GM21619 (cell line): ENCODE data around the gene BRD9.
"Not testable (repeated sequence)": the region's sequence is repeated elsewhere in the genome, so short reads cannot be mapped to it uniquely, and the experiment has no call there.

Experiments
- ATAC-seq: cut with Tn5 transposase; IDR thresholded peaks from one replicate; pipeline ENCODE4 v1.9.1; 2021; ENCODE audit not compliant: unreplicated experiment

The BRD9 gene

DNA sequence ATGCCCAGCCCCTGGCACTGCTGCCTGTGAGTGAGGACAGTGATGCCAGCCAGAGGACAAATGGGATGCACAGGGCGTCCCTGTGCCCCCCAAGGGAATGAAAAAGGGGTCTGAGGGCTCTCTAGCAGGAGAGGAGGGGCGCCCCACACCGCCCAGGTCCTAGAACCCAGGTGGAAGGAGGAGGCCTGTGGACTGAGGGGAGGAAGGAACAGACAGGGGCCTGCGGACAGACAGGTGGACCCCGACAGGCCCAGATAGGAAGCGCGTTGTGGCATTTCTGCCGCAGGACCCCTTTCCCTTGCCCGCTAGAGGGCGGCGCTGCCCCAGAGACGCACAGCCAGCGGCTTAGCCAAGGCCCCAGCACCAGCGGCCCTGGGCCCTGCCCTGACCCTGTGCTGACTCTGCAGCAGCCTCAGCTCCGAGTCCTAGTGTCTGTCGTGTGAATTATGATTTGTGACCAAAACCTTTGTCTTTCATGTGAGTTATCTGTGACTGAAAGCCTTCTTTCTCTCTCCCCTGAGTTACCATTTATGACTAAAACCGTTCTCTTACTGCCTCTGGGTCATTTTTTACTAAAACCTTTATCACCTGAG lies 30.8 kb upstream of the BRD9 start:
- ATAC-seq, result peak; percentile 79

DNA sequence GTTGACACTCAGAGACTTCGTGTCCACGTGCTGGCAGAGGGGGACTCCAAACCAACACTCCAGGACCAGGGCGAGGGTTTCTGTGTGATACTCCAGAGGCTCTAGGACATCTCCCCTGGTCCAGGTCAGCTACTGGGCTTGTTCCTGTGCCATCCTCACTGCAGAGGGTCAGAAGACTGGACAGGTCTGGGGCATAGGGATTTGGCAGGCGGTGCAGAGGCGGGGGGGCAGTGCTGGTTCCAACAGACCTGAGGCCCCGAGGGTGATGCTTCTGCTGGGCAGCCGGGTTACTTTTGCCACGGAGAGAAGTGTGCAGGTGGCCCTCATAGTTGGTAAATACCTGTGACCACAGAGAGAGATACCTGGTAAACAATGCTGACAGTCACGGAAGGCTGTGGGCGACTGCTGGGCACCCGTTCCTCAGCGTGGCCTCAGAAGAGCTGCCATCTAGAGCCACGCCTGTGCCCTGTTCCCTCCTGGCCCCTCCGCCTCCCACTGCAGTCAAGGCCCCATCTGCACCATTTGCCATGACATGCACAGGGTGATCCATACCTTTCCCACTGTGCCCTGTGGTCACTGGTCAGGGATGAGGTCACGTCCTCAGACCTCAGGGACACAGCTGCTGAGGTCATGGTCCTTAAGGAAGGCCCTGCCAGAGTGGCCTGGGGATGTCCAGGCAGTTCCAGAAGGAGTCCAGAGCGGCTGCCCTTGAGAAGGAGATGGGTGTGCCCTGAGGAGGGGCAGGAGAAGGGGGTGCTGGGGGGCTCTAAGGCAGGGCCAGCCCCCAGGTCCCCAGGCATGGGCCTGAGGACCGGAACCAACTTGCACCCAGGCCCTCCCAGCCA lies 30.1 kb upstream of the BRD9 start:
- ATAC-seq, result no peak

DNA sequence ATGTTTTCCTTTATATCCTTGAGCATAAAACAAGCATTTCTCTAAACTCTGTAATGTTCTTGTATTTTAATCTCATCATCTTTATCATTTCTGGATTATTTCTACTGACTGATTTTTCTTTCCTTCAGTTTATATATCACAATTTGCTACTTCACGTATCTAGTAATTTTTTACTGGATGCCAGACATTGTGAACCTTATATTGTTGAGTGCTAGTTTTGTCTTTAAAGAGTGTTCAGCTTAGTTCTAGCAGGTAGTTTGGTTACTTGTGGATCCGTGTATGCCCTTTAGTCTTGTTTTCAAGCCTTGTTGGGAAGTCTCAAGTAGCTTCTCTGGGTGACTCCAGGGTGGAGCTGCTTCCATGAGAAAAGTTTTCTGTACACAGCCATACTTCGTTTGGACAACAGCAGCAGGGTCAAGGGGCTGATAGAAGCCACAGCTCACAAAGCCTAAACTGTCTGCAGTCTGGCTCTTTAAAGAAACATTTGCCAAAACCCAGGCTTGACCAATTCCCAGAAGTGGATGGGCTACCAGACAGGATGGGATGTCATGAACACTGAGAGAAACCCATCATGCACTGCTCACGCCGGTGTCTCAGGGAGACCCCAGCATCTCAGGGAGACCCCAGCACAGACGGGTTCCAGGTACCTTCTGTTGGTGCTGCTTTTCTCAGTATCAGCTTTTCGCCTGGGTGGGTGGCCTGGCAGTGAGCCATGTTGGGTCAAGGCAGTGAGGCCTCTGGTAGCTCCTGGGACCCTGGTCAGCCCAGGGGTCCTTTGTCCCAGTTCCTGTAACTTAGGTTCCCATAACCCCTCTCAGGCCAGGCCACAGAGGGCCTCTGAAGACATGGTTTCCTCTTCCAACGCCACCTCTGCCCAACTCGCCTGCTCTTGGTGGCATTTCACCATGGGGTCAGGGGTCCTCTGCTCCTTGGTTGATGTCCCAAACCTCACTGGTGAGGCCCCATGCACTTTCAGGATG lies 29.1 kb upstream of the BRD9 start:
- no peak for ATAC-seq

DNA sequence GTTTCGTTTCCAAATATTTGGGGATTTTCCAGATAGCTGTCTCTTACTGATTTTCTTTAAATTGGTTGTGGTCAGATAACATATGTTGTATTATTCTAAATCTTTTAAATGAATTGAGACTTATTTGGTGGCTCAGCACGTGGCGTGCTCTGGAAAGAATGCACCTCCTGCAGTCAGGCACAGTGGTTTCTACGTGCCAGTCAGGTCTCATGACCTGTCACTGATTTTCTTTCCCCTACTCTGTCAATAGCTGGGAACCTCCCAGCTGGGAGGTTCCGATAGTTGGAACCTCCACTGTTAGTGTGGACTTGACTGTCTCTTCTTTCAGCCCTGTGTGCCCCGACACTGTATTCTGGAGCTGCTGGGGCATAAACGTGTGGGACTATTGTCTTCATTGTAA lies 27.7 kb upstream of the BRD9 start:
- ATAC-seq, result no peak

DNA sequence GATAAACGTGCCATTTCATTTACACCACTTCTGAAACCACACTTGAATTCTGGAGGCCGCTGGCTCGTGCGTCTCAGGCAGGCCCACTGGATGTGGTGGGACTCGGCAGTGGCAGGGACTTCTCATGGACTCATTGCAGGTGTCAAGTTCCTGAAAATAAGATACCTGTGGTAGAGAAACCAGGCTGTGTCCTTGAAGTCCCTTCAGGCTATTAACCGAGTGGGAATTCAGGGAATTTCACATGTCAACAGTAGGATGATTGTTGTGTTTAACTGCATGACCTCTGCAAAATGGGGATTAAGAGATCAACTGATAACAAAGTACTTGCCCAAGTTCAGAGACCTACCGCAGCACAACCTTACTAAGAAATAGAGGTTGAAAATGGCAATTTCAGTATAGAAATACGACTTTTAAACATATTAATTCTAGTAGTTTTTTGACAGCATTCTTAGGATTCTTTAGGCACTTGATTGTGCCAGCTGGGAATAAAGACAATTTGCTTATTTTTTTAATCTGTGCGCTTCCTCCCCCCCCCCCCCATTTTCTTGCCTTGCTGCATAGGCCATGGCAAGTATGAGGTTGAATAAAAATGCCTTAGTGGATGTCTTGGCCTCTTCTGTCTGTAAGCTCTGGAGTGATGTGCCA lies 26.9 kb upstream of the BRD9 start:
- no peak for ATAC-seq

DNA sequence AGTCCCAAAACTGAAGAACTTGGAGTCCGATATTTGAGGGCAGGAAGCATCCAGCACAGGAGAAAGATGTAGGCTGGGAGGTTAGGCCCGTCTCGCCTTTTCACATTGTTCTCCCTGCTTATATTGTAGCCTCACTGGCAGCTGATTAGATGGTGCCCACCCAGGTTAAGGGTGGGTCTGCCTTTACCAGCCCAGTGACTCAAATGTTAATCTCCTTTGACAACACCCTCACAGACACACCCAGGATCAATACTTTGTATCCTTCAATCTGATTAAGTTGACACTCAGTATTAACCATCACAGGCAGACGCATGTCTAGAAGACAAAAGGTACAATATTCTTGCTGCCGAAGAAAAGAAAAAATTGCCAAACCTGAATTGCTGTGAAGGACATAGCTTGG lies 26.1 kb upstream of the BRD9 start:
- ATAC-seq, result not testable (repeated sequence)

DNA sequence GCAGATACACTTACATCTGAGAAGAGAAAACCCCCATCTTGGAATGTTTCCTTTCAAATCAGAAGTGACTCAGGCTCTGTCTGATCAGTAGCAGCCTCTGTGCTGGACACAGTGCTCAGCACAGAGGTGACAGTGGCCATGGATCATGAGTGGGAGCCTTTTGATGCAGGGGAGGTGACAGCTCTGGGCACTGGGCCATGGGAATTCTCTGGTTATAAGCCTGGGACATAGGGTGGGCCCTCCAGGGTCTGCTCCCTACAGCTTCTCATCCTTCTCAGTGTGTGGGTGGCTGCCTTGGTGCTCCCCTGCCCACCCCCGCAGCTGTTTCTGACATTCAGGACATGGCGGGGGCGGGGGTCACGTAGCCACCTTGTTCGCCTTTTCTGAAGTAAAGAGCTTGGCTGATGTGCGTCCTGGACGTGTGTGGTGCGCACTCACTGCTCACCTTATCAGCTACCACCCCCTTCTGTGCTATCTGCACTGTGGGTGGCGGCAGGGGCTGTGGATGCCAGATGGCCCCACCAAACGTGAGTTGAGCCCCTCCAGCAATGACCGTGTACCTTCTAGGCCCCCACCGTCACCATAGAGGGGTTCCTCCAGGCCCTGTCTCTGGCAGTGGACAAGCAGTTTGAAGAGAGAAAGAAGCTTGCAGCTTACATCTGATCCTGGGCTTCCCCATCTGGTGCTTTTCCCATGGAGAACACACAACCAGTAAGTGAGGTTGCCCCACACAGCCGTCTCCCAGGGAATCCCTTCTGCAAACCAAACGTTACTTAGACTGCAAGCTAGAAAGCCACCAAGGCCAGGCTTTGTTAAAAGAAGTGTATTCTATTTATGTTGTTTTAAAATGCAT lies 24.1 kb upstream of the BRD9 start:
- no peak for ATAC-seq

DNA sequence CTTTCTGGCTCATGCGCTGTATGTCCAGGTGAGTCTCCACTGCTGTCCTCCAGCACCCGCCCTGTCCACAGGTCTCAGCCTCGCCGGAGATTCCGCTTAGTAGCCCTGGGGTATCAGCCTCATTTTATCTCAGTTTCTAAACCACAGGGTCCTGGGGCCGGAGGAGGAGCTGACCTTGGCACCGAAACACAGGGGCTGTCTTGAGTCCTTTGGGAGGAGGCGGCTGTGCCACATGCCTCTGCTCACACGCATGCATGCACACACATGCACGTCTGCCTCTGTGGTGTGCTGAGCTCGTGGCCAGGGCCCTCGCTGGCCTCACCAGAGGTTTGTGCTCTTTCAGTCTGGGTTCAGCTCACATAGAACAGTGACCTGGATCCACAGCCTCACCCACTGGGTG lies 23.3 kb upstream of the BRD9 start:
- no peak for ATAC-seq

DNA sequence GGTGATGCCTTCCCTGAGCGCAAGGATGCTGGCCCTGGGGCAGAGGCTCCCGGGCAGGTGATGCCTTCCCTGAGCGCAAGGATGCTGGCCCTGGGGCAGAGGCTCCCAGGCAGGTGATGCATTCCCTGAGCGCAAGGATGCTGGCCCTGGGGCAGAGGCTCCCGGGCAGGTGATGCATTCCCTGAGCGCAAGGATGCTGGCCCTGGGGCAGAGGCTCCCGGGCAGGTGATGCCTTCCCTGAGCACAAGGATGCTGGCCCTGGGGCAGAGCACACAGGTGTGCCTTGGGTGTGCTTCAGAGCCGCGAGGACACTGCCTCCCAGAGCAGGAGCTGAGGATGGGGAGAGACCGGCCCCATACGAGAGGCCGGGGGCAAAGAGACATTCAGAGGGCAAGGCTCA lies 22.7 kb upstream of the BRD9 start:
- not testable (repeated sequence) for ATAC-seq

DNA sequence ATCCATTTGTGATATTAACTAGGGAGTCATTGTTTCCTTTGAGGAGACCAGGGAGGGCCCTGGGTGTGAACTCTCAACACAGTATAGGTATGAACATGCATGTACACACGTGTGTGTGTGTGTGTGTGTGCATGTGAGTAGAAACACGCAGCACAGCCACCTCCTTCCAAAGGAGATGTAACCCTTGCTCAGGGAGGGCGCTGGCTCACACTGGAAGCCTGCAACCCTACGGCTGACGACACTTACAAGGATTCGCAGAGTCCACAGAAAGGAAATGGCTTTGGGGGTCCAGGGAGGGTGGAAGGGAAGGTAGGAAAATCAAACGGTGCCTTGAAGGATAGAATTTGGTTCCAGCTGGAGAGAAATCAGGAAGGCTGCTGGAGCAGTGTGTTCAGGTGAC lies 22.0 kb upstream of the BRD9 start:
- ATAC-seq, result no peak

DNA sequence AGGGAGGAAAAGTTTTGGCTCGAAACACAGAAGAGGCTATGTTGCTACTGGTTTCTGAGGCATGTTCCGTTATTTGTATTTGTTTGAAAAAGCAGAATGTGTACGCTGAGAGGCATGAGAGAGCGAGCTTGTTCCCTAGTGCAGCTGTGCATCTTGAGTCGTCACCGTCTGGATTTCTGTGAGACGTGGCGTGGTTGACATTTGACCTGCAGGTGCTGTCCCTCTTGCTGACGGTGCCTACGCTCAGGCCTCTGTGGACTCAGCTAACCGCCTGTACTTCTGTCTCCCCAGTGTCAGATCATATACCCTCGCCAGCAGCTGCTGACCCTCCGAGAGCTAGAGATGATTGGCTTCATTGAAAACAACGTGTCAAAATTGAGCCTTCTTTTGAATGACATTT lies 21.6 kb upstream of the BRD9 start:
- no peak for ATAC-seq

DNA sequence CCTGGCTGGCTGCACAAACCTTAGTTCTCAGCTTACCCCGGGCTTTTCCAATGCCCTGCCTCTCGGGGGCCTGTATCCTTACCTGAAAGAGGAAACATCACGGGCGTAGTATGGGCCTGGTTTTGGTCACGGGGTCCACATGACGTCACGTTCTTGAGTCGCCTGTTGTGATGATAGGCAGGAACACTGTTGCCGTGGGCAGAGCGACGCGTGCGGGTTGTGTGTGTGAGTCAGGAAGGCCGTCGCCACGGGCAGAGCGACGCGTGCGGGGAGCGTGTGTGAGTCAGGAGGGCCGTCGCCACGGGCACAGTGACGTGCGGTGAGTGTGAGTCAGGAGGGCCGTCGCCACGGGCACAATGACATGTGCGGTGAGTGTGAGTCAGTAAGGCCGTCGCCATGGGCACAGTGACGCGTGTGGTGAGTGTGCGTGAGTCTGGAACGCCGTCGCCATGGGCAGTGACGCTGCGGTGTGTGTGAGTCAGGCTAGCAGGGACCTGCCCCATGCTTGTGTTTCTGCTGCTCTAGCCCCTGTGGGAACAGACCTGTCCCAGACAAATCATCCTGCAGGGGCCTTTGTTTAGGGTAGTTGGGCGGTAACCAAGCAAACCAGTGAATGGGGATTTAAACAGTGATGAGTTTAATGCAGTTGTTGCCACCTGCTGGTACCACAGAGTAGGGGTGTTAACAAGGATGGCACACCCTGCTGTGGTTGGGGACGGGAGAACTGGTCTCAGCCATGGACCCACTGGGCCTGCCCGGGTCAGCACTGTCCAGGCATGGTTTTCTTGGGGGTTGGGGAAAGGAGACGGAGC lies 19.9 kb upstream of the BRD9 start:
- ATAC-seq, result no peak

DNA sequence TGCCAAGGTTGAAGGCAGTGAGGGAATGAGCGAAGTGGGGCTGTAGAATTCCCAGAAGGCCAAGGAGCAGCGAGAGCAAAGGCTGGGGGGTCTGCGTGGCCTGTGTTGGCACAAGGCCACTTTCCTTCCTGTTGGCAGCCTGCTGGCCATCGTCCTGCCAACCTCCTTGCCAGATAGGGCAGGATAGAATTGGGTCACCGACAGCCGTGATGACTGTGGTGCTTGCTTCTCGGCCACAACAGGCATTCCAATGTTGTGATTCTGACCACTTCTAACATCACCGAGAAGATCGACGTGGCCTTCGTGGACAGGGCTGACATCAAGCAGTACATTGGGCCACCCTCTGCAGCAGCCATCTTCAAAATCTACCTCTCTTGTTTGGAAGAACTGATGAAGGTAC lies 19.0 kb upstream of the BRD9 start:
- no peak for ATAC-seq

DNA sequence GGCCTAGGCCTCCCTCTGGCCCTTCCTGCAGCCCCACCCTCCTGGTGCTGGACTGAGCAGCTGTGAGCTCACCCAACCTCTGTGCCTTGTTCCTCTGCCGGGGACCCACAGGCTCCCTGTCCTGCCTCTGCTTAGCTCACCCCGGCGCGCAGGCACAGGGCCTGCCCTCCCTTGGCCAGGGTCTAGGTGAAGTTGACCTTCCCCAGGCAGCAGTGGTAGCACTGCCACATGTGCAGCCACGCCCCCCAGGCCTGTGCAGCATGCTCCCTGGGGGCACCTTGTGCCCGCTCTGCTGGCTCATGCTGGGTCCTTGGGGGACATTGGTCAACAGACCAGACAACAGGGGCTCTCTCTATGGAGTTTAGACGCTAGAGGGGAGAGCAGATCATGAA lies 18.2 kb upstream of the BRD9 start:
- no peak for ATAC-seq

DNA sequence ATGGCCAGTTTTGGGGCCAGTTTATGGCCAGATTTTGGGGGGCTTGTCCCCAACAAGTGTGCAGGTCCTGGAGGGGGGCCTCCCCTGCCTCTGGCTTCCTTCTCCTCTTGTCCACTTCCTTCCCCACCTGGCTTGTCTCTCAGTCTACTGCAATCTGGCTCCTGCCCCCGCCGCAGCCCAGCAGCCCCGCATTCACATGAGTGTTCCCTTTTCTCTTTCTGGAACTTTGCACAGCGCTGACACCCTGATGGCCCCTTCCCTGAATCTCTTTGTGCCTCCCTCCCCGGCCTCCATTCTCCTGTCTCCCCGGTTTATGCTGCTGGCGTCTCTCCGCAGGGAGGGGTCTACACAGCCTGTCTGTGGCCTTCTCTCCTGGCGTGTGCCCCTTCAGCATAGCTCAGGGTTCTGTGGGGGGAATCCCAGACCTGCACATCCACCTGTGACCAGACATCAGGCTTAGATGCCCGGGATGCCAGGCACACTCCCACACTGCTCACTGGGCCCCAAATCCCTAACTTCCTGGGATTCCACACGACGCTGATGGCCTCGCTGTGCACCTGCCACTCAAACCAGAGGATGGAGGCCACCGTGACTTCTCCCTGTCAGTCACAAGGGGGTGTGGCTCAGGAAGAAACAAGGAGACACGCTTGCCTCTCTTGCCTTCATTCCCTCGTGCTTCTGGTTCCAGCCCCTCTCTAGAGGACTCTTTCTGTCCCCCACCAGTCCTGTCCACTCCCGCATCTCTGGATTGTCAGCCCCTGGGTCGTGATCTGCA lies 17.6 kb upstream of the BRD9 start:
- ATAC-seq, result no peak

DNA sequence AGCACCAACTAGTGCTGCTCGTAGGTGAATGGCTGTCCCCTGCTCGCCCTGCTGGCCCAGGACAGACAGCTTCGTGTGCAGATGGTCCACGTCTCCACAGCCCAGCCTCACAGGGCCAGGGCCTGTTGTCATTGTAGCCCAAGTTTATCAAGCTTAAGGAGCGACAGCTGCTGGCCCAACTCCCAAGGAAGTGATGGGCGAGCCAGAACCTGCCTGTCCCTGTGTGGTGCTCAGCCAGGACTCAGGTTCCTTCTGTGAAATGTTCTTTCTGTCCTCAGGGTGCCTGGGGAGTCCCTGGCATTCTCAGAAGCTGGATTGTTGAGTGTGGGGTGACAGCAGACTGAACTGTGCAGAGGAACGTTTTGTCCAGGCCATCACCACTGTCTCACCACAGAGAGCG lies 16.5 kb upstream of the BRD9 start:
- no peak for ATAC-seq

DNA sequence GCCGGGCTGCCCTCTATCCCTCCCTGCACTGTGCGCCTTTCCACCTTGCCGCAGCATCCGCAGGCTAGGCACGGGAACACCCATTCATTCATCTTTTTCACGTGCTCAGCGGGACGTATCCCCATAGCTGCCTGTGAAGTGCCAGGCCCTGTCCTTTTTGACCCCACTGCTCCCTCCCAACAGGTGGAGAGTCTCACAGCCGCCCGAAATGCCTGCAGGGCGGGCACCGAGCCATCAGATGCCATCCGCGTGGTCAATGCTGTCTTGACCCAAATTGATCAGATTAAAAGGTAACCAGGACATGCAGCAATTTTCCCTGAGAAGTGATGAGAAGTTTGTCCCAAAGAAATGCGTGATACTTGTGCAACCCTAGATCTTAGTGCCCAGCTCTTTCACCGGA lies 15.6 kb upstream of the BRD9 start:
- no peak for ATAC-seq

DNA sequence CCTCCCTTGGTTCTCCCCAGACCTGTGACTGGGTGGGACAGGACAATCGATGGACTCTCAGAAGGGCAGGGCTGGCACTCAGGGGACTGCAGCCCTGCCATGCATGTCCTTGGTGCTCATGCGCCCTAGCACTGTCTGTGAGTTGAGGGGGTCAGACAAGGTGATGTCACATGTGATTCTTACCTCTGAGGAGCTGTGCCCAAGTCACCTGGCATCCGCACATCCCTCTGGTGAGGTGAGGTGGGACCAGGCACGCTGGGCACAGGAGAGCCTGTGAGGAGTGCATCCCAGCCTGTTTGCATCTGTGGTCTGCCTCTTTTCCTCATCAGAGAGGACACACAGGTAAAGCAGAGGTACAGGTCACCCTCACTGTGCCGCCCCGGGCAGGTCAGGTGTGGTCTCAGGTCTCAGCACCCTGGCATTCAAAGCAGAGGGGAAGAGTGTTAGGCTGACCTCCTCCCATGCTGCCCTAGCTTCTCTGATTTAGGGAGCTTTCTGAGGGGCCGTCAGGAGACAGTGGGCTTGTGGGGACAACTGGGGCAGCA lies 14.8 kb upstream of the BRD9 start:
- no peak for ATAC-seq
